HL-60 (cell line): ENCODE results near the gene AMZ1.
A peak's percentile ranks its signal among the peaks of the same experiment; 100 is the strongest.
"Not testable (repeated sequence)": the region's sequence is repeated elsewhere in the genome, so short reads cannot be mapped to it uniquely, and the experiment has no call there.

Experiments
- DNase-seq, 2 experiments: peaks; one replicate each; pipeline ENCODE4 v3.0.0-alpha.2; 2010 to 2020; ENCODE audit warnings: low read depth in 1 of 2, low spot score in 1 of 2
- H3K27ac ChIP-seq: fragments of 250-450 bp; sonication (Bioruptor Pico); replicated peaks from 2 replicates; pipeline ENCODE4 v1.5.1; 2020; ENCODE audit warnings: mild to moderate bottlenecking, moderate library complexity
- H3K27me3 ChIP-seq: fragments of 250-450 bp; sonication (Bioruptor Pico); 2 replicates; pipeline ENCODE4 v1.5.1; 2021; ENCODE audit warnings: mild to moderate bottlenecking, moderate library complexity; ENCODE audit not compliant: insufficient read depth, poor library complexity, severe bottlenecking
- H3K4me3 ChIP-seq: replicated peaks from 2 replicates; pipeline ENCODE4 v1.5.1; 2011; ENCODE audit warnings: mild to moderate bottlenecking, control low read depth, low read length; ENCODE audit not compliant: insufficient read depth
- CTCF ChIP-seq: IDR thresholded peaks from one replicate; pipeline ENCODE4 v1.5.1; 2011; ENCODE audit warnings: low read length, control low read depth, inconsistent platforms; ENCODE audit not compliant: insufficient read depth
- GABPA ChIP-seq: IDR thresholded peaks from 2 replicates; pipeline ENCODE4 v1.6.1; 2012; ENCODE audit warnings: low read depth
- POLR2AphosphoS5 ChIP-seq: IDR thresholded peaks from 2 replicates; pipeline ENCODE4 v1.6.1; 2012; ENCODE audit warnings: low read depth
- REST ChIP-seq: IDR thresholded peaks from 2 replicates; pipeline ENCODE4 v1.6.1; 2012; ENCODE audit warnings: low read depth; ENCODE audit not compliant: insufficient replicate concordance
- SPI1 ChIP-seq: IDR thresholded peaks from 2 replicates; pipeline ENCODE4 v1.6.1; 2012; ENCODE audit warnings: low read depth, mild to moderate bottlenecking, borderline replicate concordance

The AMZ1 gene

DNA sequence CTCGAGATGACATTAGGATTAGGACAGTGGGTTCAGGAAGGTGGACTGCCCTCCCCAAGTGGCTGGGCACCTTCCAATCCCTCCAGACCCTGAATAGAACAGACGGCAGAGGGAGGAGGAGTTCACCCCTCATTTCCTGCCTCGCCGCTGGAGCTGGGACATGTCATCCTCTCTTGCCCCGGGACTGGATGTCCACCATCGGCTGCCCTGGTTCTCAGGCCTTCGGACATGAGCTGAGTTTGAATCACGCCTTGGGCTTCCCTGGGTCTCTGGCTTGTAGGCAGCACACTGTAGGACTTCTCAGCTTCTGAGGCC is 6.1 kb downstream of the AMZ1 start:
- H3K27ac ChIP-seq, DNase-seq, H3K4me3 ChIP-seq: not testable (repeated sequence)
- H3K27me3 ChIP-seq = peaks cover 15% of the 10 kb centered on the region

DNA sequence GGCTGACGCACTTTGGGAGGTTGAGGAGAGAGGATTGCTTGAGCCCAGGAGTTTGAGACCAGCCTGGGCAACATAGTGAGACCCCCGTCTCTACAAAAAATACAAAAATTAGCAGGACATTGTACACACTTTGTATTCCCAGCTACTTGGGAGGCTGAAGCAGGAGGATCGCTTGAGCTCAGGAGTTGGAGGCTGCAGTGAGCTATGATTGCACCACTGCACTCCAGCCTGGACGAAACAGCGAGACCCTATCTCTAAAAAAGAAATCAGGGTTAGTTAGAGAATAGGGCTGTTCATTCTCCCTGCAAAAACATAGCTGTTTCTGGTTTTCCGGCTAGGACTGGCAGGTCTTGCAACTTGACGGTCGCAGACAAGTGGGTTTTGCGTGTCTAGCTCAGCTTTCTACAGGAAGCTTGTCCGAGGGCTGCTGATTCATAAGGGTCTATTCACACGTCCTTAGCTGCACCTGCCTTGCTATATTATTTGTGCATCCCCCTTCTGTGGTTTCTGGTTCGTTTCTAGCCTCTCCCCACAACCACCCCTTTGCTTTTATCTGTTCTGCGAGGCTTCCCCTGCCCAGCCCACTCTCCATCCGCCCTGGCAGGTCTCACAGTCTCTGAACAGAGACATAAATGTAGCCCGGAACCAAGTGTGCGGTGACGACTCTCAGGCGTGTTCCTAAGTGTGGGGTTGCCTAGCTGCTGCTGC is 10.7 kb downstream of the AMZ1 start:
- Histone ChIP-seq H3K4me3 (no peak overlapping the region), H3K27ac (no peak overlapping the region), H3K27me3 (no peaks in the 10 kb centered on the region)
- DNase-seq = peak; percentile 40 to 72
- no peak for TF ChIP-seq SPI1
- no peak for TF ChIP-seq GABPA
- no peak for TF ChIP-seq CTCF
- no peak; the same call in 1 of the 2 replicates for TF ChIP-seq POLR2AphosphoS5
- TF ChIP-seq REST = no peak

DNA sequence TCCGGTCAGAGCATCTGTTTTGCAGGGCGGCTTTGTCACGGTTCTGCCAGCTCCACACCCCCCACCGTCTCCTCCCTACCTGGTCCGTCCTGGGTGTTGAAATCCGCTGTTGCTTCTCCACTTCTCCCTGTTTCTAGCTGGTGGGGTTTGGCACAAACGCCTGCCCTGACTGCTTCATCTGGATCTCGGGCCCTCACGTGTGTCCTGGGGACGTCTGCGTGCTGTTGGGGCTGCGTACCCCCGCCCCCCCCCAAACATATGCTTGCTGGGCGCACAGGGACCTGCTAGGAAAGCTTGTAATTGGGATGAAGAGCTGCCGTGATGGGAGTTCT is 11.3 kb downstream of the AMZ1 start:
- H3K27me3 ChIP-seq = no peaks in the 10 kb centered on the region

DNA sequence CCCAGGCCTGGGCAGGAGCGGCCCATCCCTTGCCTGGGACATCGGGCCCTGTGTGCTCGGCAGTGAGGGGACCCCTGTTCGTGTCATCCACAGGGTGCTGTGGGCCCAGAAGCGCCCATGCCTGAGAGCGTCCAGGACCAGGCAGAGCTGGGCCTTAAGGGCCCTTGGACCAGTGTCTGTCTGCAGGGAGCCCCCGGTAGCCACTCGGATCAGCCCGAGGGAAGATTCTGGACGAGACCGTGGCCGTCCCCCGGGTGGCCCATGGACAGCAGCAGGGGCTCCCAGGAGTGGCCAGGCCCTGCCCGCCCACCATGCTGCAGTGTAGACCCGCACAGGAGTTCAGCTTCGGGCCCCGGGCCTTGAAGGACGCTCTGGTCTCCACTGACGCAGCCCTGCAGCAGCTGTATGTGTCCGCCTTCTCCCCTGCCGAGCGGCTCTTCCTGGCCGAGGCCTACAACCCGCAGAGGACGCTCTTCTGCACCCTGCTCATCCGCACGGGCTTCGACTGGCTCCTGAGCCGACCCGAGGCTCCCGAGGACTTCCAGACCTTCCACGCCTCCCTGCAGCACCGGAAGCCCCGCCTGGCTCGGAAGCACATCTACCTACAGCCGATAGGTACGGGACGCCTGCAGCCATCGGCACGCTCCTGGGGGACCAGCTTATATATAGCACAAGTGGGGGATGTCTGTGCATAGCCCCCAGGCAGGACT is 12.3 kb downstream of the AMZ1 start:
- TF ChIP-seq CTCF (no peak), POLR2AphosphoS5 (no peak), REST (no peak), GABPA (no peak), SPI1 (no peak)
- Histone ChIP-seq H3K4me3 (no peak overlapping the region), H3K27me3 (no peaks in the 10 kb centered on the region)

More for the DNA sequence above, 11.3 kb downstream of the AMZ1 start:
- H3K4me3 ChIP-seq = no peak overlapping the region
- TF ChIP-seq CTCF (no peak), GABPA (no peak)
- H3K27ac ChIP-seq = 0 out of 2 replicates have a peak overlapping the region, but pooled peaks have one; percentile 4
- DNase-seq = no peak

More for the DNA sequence above, 12.3 kb downstream of the AMZ1 start:
- H3K27ac ChIP-seq = no peak overlapping the region
- DNase-seq = no peak
